ENCODE measurements around the gene KLHL17.

Gene KLHL17

DNA sequence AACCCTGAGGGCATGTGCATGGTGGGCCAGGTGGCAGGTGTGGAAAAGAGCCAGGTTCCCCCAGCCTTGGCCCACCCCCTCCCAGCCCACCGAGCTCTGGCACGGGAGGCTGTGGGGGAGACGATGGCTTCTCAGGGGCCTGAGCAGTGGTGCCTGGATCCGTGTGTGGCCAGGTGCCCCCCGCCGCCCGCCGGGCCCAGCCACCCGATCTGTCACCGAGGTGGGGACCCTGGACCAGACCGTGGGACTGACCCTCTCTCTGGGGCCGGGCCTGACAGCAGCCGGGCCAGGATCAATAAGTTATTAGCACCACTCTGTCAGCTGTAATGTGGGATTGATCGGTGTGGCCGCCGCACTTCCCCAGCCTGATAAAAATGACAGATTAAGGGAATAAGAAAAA, 22.9 kb upstream of the KLHL17 start:
- in situ Hi-C loops (cut with MboI; ENCODE audit: low sequenced_read_pairs, unreplicated experiment) = no loop called here
- TF ChIP-seq, protein P1, sequence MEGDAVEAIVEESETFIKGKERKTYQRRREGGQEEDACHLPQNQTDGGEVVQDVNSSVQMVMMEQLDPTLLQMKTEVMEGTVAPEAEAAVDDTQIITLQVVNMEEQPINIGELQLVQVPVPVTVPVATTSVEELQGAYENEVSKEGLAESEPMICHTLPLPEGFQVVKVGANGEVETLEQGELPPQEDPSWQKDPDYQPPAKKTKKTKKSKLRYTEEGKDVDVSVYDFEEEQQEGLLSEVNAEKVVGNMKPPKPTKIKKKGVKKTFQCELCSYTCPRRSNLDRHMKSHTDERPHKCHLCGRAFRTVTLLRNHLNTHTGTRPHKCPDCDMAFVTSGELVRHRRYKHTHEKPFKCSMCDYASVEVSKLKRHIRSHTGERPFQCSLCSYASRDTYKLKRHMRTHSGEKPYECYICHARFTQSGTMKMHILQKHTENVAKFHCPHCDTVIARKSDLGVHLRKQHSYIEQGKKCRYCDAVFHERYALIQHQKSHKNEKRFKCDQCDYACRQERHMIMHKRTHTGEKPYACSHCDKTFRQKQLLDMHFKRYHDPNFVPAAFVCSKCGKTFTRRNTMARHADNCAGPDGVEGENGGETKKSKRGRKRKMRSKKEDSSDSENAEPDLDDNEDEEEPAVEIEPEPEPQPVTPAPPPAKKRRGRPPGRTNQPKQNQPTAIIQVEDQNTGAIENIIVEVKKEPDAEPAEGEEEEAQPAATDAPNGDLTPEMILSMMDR (IDR thresholded peaks at IDR 0.05; ENCODE audit: borderline replicate concordance, control extremely low read depth, extremely low read depth, insufficient read depth, missing control alignments) = no peak
- no peak for DNase-seq (ENCODE audit: low spot score)

DNA sequence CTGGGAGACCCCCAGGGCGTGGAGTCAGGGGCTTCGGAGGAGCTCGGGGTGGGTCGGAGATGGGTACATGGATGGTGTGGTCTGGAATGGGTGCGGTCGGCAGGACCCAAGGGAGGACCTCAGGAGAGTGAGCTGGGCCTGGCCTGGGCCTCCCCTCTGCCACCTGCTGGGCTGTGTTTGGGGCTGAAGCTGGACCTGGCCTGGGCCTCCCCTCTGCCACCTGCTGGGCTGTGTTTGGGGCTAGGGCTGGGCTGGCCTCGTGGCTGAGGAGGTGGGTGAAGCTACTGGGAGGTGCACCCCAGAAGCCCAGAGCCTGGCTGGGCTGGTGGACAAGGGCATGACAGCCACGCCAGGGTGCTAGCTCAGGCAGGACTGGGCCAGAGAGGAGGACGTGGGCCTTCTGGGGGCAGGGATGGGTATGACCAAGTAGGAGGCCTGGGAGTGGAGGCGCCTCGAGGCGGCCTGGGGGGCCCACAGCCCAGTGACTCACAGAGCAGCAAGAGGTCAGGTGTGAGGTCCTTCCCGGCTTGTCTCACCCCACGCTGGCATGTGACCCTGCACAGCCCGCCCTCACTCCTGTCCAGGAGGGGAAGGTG, 22.2 kb upstream of the KLHL17 start:
- DNase-seq (ENCODE audit: low spot score) = no peak
- TF ChIP-seq, protein P1 (IDR thresholded peaks at IDR 0.05; ENCODE audit: borderline replicate concordance, control extremely low read depth, extremely low read depth, insufficient read depth, missing control alignments) = peak; percentile 57
- in situ Hi-C loops (cut with MboI; ENCODE audit: low sequenced_read_pairs, unreplicated experiment) = no loop called here

DNA sequence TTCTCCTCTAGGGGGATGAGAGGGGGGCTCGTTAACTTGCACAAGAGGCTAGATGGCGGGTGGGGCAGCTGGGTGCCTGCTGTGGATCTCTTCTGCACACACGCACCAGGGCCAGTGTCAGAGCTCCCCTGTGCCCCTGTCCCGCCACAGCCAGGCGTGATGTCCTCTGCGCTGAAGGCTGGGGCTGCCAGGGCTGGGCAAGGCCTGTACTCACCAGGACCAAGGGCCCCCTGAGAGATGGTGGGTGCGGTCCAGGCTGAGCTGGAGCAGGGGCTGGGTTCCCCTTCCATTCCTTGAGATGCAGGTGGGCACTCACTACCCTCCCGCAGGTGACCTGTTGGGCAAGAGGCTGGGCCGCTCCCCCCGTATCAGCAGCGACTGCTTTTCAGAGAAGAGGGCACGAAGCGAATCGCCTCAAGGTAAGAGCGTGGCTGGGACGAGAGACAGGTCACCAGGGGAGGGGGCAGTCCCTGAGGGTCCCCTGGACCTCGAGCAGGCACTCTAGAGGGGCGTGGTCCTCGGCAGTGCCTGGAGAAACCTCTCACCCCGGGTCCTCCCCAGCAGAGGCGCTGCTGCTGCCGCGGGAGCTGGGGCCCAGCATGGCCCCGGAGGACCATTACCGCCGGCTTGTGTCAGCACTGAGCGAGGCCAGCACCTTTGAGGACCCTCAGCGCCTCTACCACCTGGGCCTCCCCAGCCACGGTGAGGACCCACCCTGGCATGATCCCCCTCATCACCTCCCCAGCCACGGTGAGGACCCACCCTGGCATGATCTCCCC, 21.5 kb upstream of the KLHL17 start:
- in situ Hi-C loops (cut with MboI; ENCODE audit: low sequenced_read_pairs, unreplicated experiment) = no loop called here
- DNase-seq (ENCODE audit: low spot score) = no peak
- TF ChIP-seq, protein P1 (IDR thresholded peaks at IDR 0.05; ENCODE audit: borderline replicate concordance, control extremely low read depth, extremely low read depth, insufficient read depth, missing control alignments) = no peak

DNA sequence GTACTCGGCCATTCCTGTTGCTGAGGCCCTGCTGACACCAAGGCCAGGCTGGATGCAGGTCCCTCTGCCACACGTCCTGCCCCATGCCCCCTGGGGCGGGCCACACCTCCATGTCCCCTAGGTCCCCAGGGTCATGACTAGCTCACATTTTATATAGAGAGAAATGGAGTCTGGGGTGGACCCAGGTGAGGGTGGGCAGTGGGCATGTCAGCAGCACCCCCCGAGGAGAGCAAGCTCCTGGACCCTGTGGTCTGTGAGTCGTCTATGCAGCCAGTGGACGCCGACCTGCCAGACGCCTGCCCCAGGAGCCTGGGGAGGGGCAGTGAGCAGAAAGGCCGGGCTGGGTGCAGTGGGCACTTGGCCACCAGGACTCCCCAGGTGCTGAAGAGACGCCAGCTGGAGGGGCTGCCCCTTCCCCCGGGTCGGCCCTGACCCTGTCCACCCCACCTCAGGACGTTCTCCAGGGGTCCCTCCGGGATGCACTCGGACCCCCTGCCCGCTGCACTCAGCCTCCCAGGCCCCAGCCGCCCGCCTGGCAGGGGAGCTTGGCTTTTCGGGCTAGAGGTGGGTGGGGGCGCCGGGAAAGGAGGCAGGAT, 20.8 kb upstream of the KLHL17 start:
- in situ Hi-C loops (cut with MboI; ENCODE audit: low sequenced_read_pairs, unreplicated experiment) = no loop called here
- no peak for DNase-seq (ENCODE audit: low spot score)
- TF ChIP-seq, protein P1 (IDR thresholded peaks at IDR 0.05; ENCODE audit: borderline replicate concordance, control extremely low read depth, extremely low read depth, insufficient read depth, missing control alignments) = no peak

DNA sequence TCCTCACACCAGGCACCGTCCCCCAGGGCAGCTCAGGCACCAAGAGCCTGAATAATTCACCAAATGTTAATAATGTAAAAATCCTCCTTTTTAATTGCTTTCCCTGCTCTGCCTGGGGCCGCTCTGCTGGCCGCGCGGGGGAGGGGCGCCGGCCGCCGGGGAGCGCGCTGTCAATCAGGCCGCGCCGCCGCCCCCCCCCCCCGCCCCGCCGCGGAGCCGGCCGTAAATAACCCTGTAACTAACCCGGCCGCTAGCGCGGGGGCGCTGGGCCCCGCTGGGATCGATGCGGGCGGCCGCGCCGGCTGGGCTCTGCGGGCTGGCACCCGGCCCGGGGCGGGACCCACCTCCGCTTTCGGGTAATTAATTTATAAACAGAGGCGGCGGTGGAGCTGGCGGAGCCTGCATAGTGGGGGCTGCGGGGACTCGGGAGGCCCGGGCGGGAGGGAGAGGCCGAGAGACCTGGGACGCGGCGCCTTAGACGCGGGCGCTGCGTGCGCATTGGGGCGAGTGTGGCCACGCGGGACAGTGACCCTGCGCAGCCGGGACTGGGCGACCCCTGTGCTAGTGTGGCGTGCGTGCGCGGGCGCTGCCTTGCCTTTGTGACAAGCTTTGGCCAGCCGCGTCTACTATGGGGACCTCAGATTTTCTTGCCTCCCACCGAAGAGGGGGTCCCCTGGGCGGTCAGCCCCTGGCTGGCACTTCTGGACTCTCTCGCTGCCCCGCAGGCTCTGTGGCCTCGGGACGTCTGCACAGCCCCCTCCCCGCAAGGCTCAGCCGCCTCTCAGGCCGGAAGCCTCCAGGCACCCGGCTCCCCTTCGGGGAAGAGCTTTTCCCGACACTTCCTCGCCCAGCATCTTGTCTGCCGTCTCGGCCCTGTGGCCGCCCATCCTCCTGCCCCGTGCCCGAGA, 20.0 kb upstream of the KLHL17 start:
- TF ChIP-seq, protein P1 (IDR thresholded peaks at IDR 0.05; ENCODE audit: borderline replicate concordance, control extremely low read depth, extremely low read depth, insufficient read depth, missing control alignments) = no peak
- in situ Hi-C loops (cut with MboI; ENCODE audit: low sequenced_read_pairs, unreplicated experiment) = no loop called here
- peak; percentile 80 for DNase-seq (ENCODE audit: low spot score)

DNA sequence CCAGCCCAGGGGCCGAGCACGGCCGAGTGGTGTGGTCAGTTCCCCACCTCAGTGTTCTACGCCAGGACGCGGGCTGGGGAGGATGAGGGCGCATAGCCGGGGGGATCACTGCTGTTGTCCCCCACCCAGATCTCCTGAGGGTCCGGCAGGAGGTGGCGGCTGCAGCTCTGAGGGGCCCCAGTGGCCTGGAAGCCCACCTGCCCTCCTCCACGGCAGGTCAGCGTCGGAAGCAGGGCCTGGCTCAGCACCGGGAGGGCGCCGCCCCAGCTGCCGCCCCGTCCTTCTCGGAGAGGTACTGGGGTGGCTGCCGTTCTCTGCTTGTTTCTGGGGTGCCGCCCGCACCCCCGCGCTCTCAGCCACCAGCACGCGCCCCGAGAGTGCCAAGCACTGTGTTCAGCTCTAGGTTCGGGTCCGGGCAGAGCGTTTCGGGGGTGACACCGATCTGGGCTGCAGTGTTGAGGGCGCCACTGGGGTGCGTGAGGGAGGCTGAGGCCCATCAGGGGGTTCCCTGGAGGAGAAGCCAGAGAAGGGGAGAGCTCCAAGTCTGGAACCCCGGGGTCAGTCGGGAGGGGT, 19.3 kb upstream of the KLHL17 start:
- in situ Hi-C loops (cut with MboI; ENCODE audit: low sequenced_read_pairs, unreplicated experiment) = no loop called here
- DNase-seq (ENCODE audit: low spot score) = no peak
- TF ChIP-seq, protein P1 (IDR thresholded peaks at IDR 0.05; ENCODE audit: borderline replicate concordance, control extremely low read depth, extremely low read depth, insufficient read depth, missing control alignments) = no peak
